ENCODE data around the gene MFGE8. TPM values are rescaled to one million over a fixed set of nuclear protein-coding genes. Genes with fewer than 3 reads are reported as not detected.

MFGE8 gene
- total and polyA plus RNA-seq, 7 donors: 15.3 to 186 (median 127) TPM

DNA sequence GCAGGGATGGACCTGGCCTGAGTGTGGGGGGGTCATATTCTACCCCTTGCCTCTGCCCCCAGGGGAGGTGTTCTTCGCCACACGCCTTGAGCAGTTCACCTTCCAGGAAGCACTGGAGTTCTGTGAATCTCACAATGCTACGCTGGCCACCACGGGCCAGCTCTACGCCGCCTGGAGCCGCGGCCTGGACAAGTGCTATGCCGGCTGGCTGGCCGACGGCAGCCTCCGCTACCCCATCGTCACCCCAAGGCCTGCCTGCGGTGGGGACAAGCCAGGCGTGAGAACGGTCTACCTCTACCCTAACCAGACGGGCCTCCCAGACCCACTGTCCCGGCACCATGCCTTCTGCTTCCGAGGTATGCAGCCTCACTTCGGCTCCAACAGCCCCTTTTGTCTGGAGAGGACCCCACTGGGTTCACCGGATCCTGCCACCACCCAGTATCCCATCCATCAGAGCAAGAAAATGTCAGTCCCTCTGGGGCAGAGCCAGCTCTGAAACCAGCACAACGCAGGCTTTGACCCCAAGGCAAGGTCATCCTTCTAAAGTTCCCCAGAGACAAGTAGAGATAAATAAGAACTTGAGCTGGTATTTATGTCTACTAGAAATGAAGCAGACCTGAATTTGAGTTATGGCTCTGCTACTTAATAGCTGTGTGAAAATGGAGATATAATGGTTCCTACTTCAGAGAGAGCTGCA, 63.7 kb downstream of the MFGE8 start:
- TF ChIP-seq EP300 (IDR thresholded peaks at IDR 0.05) (no peak), POLR2A (IDR thresholded peaks at IDR 0.05) (no peak), POLR2AphosphoS5 (IDR thresholded peaks at IDR 0.05) (peak in 2 of 4 donors; percentile 58 to 64)
- Histone ChIP-seq H3K27ac (no peak overlapping the region), H3K36me3 (no peaks in the 10 kb centered on the region), H3K4me3 (no peak overlapping the region), H3K27me3 (peaks cover 0 to 30% (median 0%) of the 10 kb centered on the region in 3 donors), H3K4me1 (no peaks in the 10 kb centered on the region), H3K9me3 (peaks cover 0 to 3% (median 0%) of the 10 kb centered on the region in 4 donors)
- intact Hi-C loops (cut with DNase I): no loop called here
- WGBS, 2 donors: 84 to 90% methylated on average over 22 of the region's 22 CpGs
- DNase-seq: no peak

Other genes starting within 250 kb of the MFGE8 start
- under 1 TPM in 1 of 4 donors, not detected in 3; 0.36 TPM for gene ACAN, start 109.9 kb downstream of the MFGE8 start, total RNA-seq
- gene ACAN, start 109.9 kb downstream of the MFGE8 start, polyA plus RNA-seq: under 1 TPM in 1 of 3 donors, not detected in 2; 0.17 TPM
- gene HAPLN3, start 17.8 kb downstream of the MFGE8 start, total RNA-seq: 10 to 100 TPM in 1 of 4 donors, 1 to 10 TPM in 3; 1.6 to 14.5 (median 4.2) TPM
- gene HAPLN3, start 17.8 kb downstream of the MFGE8 start, polyA plus RNA-seq: 10 to 100 TPM in 1 of 3 donors, under 1 TPM in 1, not detected in 1; 0.60 to 20.9 TPM
- 10 to 100 TPM; 32.9 to 81.5 (median 49.0) TPM for gene ABHD2, start 175.1 kb upstream of the MFGE8 start, total RNA-seq
- 10 to 100 TPM in 1 of 3 donors, 1 to 10 TPM in 2; 1.8 to 27.7 (median 4.2) TPM for gene ABHD2, start 175.1 kb upstream of the MFGE8 start, polyA plus RNA-seq

All from sigmoid colon (tissue), 7 donors.